Trophoblast cell (in vitro differentiated cells and primary cell): ENCODE measurements around the gene ADIG.

Experiments
- DNase-seq, 2 donors: peaks; one replicate each; pipeline ENCODE4 v3.0.0-alpha.2; 2016
- H2AFZ ChIP-seq: 2 replicates; pipeline ENCODE4 v1.6.1; 2013; ENCODE audit warnings: low read length, moderate library complexity, mild to moderate bottlenecking; ENCODE audit not compliant: insufficient read depth, poor library complexity
- H2AK5ac ChIP-seq: 2 replicates; pipeline ENCODE4 v1.6.1; 2013; ENCODE audit warnings: mild to moderate bottlenecking, low read length
- H2BK120ac ChIP-seq: 2 replicates; pipeline ENCODE4 v1.6.1; 2013; ENCODE audit warnings: low read length, mild to moderate bottlenecking, moderate library complexity; ENCODE audit not compliant: insufficient read depth, poor library complexity
- H2BK12ac ChIP-seq: 2 replicates; pipeline ENCODE4 v1.6.1; 2013; ENCODE audit warnings: mild to moderate bottlenecking, low read length, moderate library complexity
- H2BK5ac ChIP-seq: 2 replicates; pipeline ENCODE4 v1.6.1; 2013; ENCODE audit warnings: low read length, low read depth, moderate library complexity, mild to moderate bottlenecking; ENCODE audit not compliant: poor library complexity
- H3K14ac ChIP-seq: 2 replicates; pipeline ENCODE4 v1.6.1; 2013; ENCODE audit warnings: mild to moderate bottlenecking, low read length
- H3K18ac ChIP-seq: 2 replicates; pipeline ENCODE4 v1.6.1; 2013; ENCODE audit warnings: mild to moderate bottlenecking, low read length
- H3K23ac ChIP-seq: 2 replicates; pipeline ENCODE4 v1.6.1; 2013; ENCODE audit warnings: low read length
- H3K27ac ChIP-seq: 2 replicates; pipeline ENCODE4 v1.5.1; 2013; ENCODE audit warnings: low read depth, mild to moderate bottlenecking, inconsistent platforms, low read length, moderate library complexity
- H3K27me3 ChIP-seq: 2 replicates; pipeline ENCODE4 v1.6.1; 2013; ENCODE audit warnings: inconsistent platforms, mild to moderate bottlenecking, low read length, moderate library complexity; ENCODE audit not compliant: insufficient read depth
- H3K36me3 ChIP-seq, 2 experiments: 1 replicate in 1 of 2; 2 replicates in 1 of 2; pipeline ENCODE4 v1.6.1; 2013; ENCODE audit warnings: low read length in 2 of 2, mild to moderate bottlenecking in 2 of 2, moderate library complexity in 1 of 2; ENCODE audit not compliant: insufficient read depth in 2 of 2, control insufficient read depth in 1 of 2
- H3K4ac ChIP-seq: 2 replicates; pipeline ENCODE4 v1.6.1; 2013; ENCODE audit warnings: low read depth, mild to moderate bottlenecking, low read length, moderate library complexity
- H3K4me1 ChIP-seq, 2 experiments: 1 replicate in 1 of 2; 2 replicates in 1 of 2; pipeline ENCODE4 v1.6.1; 2013; ENCODE audit warnings: low read length in 2 of 2, mild to moderate bottlenecking in 2 of 2, moderate library complexity in 1 of 2; ENCODE audit not compliant: insufficient read depth in 2 of 2, control insufficient read depth in 1 of 2
- H3K4me2 ChIP-seq: 2 replicates; pipeline ENCODE4 v1.6.1; 2013; ENCODE audit warnings: inconsistent platforms, mild to moderate bottlenecking, low read length, moderate library complexity
- H3K4me3 ChIP-seq: 2 replicates; pipeline ENCODE4 v1.5.1; 2013; ENCODE audit warnings: mild to moderate bottlenecking, low read depth, low read length, inconsistent platforms
- H3K79me1 ChIP-seq: one replicate; pipeline ENCODE4 v1.6.1; 2013; ENCODE audit warnings: low read length
- H3K79me2 ChIP-seq: 2 replicates; pipeline ENCODE4 v1.6.1; 2013; ENCODE audit warnings: low read length, mild to moderate bottlenecking; ENCODE audit not compliant: control insufficient read depth, insufficient read depth, poor library complexity
- H3K9ac ChIP-seq: 2 replicates; pipeline ENCODE4 v1.6.1; 2013; ENCODE audit warnings: mild to moderate bottlenecking, low read length
- H3K9me3 ChIP-seq: 2 replicates; pipeline ENCODE4 v1.6.1; 2013; ENCODE audit warnings: low read depth, mild to moderate bottlenecking, control low read depth, inconsistent platforms, low read length; ENCODE audit not compliant: insufficient read depth
- H4K12ac ChIP-seq: 2 replicates; pipeline ENCODE4 v1.6.1; 2013; ENCODE audit warnings: low read depth, mild to moderate bottlenecking, low read length, moderate library complexity
- H4K8ac ChIP-seq: 2 replicates; pipeline ENCODE4 v1.6.1; 2013; ENCODE audit warnings: low read depth, mild to moderate bottlenecking, low read length, moderate library complexity
- H4K91ac ChIP-seq: one replicate; pipeline ENCODE4 v1.6.1; 2013; ENCODE audit warnings: low read depth, mild to moderate bottlenecking, low read length, moderate library complexity
- WGBS: extraction: QIAGEN DNeasy Blood & Tissue Kit; methylation state at CpG from one replicate; pipeline ENCODE4 v1.1.7; 2013; ENCODE audit warnings: missing lambda C conversion rate; ENCODE audit not compliant: insufficient read length, insufficient coverage; ENCODE audit errors: extremely low coverage; 5-methylcytosine and 5-hydroxymethylcytosine counted together

Gene ADIG

DNA sequence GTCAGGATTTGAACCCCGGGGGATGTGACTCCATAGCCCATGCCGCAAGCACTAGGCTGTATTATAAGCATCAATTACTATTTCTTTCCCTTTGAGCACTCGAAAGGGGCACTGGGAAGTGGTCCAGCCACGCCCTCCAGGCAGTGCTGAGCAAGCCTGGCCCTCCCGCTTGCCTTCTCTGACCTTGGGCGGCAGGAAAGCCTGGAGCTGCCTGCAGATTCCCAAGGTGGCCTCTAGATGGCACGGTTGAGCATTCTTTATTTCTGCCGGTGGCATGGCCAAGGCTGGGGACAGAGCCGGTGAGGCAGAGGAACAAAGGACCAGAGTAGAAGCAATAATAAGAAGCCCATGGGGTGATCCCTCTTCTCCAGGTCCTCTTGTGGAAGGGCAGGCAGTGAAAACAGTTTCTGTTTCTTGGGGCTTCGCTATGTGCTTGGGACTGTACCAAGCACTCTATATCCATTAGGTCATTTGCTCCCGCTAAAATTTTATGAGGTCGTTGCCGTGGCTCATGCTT lies 52.6 kb downstream of the ADIG start:
- Histone ChIP-seq H2BK120ac (no peak overlapping the region), H3K9me3 (peaks cover 2% of the 10 kb centered on the region), H3K4me1 (peaks cover 5 to 8% of the 10 kb centered on the region in 2 experiments), H3K36me3 (no peaks in the 10 kb centered on the region), H3K18ac (no peak overlapping the region), H3K27ac (no peak overlapping the region), H3K79me2 (no peaks in the 10 kb centered on the region), H3K4me2 (no peak overlapping the region), H3K9ac (no peak overlapping the region), H2BK5ac (no peak overlapping the region), H4K91ac (no peak overlapping the region), H3K23ac (no peak overlapping the region), H4K8ac (no peak overlapping the region), H2BK12ac (no peak overlapping the region), H3K27me3 (no peaks in the 10 kb centered on the region), H3K4ac (no peak overlapping the region), H3K79me1 (no peaks in the 10 kb centered on the region), H2AFZ (no peak overlapping the region), H3K4me3 (no peak overlapping the region), H3K14ac (no peak overlapping the region), H2AK5ac (no peak overlapping the region), H4K12ac (no peak overlapping the region)
- peak; percentile 59 to 82 for DNase-seq
- WGBS: no CpG with 5 or more reads among the region's 13 CpGs

- Histone ChIP-seq H3K79me2 (no peaks in the 10 kb centered on the region), H3K9ac (no peak overlapping the region), H3K36me3 (no peaks in the 10 kb centered on the region), H3K4me3 (no peak overlapping the region), H3K4me1 (no peaks in the 10 kb centered on the region), H3K27me3 (no peaks in the 10 kb centered on the region), H2AFZ (no peak overlapping the region), H4K12ac (no peak overlapping the region), H2BK5ac (no peak overlapping the region), H4K91ac (no peak overlapping the region), H3K27ac (no peak overlapping the region), H3K18ac (no peak overlapping the region), H3K79me1 (no peaks in the 10 kb centered on the region), H2BK12ac (no peak overlapping the region), H3K23ac (no peak overlapping the region), H3K9me3 (no peaks in the 10 kb centered on the region), H3K14ac (no peak overlapping the region), H3K4me2 (no peak overlapping the region), H3K4ac (no peak overlapping the region), H4K8ac (no peak overlapping the region), H2BK120ac (no peak overlapping the region), H2AK5ac (no peak overlapping the region)
- peak in 1 of 2 donors; percentile 16 for DNase-seq
- no CpG with 5 or more reads among the region's 3 CpGs for WGBS
Observed at GRCh38 chr20:38635721-38636288, 54.8 kb downstream of the ADIG start.
